Heart right ventricle (tissue), 16 donors: ENCODE data around the gene BABAM2. TPM values are rescaled to one million over a fixed set of nuclear protein-coding genes. Genes with fewer than 3 reads are reported as not detected.
A peak's percentile ranks its signal among the peaks of the same experiment; 100 is the strongest.

ENCODE experiments used
- ATAC-seq, 8 donors: fragments of 200-7000 bp; cut with Tn5 transposase; one replicate each; pipeline ENCODE4 v1.9.1; 2020; ENCODE audit warnings: mild to moderate bottlenecking in 8 of 8, moderate library complexity in 8 of 8, moderate number of reproducible peaks in 1 of 8
- DNase-seq, 2 donors: peaks; one replicate each; pipeline ENCODE4 v3.0.0-alpha.2; 2020
- H3K27ac ChIP-seq, 10 donors: fragments of 200-600 bp; sonication (generic) in 2 of 10; one replicate each; pipeline versions ENCODE4 v1.5.0 to v1.8.0; 2020 to 2022; ENCODE audit warnings: mild to moderate bottlenecking in 3 of 10
- H3K27me3 ChIP-seq, 7 donors: fragments of 200-600 bp; one replicate each; pipeline ENCODE4 v1.8.0; 2021 to 2022; ENCODE audit warnings: mild to moderate bottlenecking in 2 of 7
- H3K36me3 ChIP-seq, 9 donors: fragments of 200-600 bp; sonication (generic) in 1 of 9; one replicate each; pipeline versions ENCODE4 v1.5.0 to v1.8.0; 2020 to 2022; ENCODE audit warnings: mild to moderate bottlenecking in 2 of 9
- H3K4me1 ChIP-seq, 9 donors: fragments of 200-600 bp; sonication (generic) in 1 of 9; one replicate each; pipeline versions ENCODE4 v1.5.0 to v1.8.0; 2020 to 2022; ENCODE audit warnings: mild to moderate bottlenecking in 4 of 9
- H3K4me3 ChIP-seq, 10 donors: fragments of 200-600 bp; sonication (generic) in 2 of 10; one replicate each; pipeline versions ENCODE4 v1.5.0 to v1.8.0; 2020 to 2022; ENCODE audit warnings: mild to moderate bottlenecking in 7 of 10, moderate library complexity in 2 of 10
- H3K9me3 ChIP-seq, 11 donors: fragments of 200-600 bp in 10 of 11; sonication (generic) in 2 of 11; one replicate each; pipeline versions ENCODE4 v1.5.0 to v1.8.0; 2013 to 2022; ENCODE audit warnings: mild to moderate bottlenecking in 2 of 11, control low read depth in 1 of 11, moderate library complexity in 1 of 11
- CTCF ChIP-seq, 9 donors: fragments of 200-600 bp; sonication (generic) in 2 of 9; IDR thresholded peaks; one replicate each; pipeline versions ENCODE4 v1.5.0 to v1.8.0; 2021 to 2022; ENCODE audit warnings: antibody characterized with exemption in 9 of 9, mild to moderate bottlenecking in 5 of 9, moderate library complexity in 1 of 9
- WGBS, 2 donors: extraction: QIAGEN DNeasy Blood & Tissue Kit; methylation state at CpG; one replicate each; pipeline ENCODE4 v1.1.7; 2013; ENCODE audit warnings: inconsistent platforms in 1 of 2; 5-methylcytosine and 5-hydroxymethylcytosine counted together
- intact Hi-C, 10 donors: fragments of 100-400 bp; cut with DNase I; formaldehyde crosslinking; loops; one replicate each; pipeline versions ENCODE4 v1.11.1 to v1.14.2; 2022
- polyA plus RNA-seq, 2 donors: library from polyadenylated mRNA; stranded (reverse); fragments of 200-250 nt; gene quantifications; one replicate each; pipeline ENCODE4 v1.2.3, GENCODE V29; 2013
- total RNA-seq, 10 donors: library from RNA; stranded (reverse); fragmentation: NEBNext Ultra II Directional in 3 of 10; extraction: Animal tissue kit (Norgen Biotek cat#: 25700) in 3 of 10; gene quantifications; one replicate each; pipeline versions ENCODE4 v1.2.1 to v1.2.4, GENCODE V29; 2021 to 2023
- donor health status: Arrhythmogenic right ventricular cardiomyopathy.
- donor health status: ischemic (EF 13 %, LVEDD 7.1; RV severe dilation, severe dysfunction).
- donor health status: healthy with polysubstance abuse.
- donor health status: DM: no; HTN: yes; CAD: no.
- donor health status: DM: no; HTN: no; CAD: no.
- donor health status: ischemic (EF 25% LVEDD 6.9; RV normal size, moderate dysfunction).
- donor health status: ischemic (EF 25% LVEDD 5.7; RV mildly dilated, moderate dysfunction).
- donor health status: healthy.
- donor health status: DM: yes; HTN: yes; CAD: no.
- donor health status: Ischemic cardiomyopathy.
- donor health status: ischemic (EF 35%, LVEDD 5.7; RV mildly dilated, moderate dysfunction).
- donor health status: nonischemic (EF 11% LVEDD 7.7; RV severe dilation, severe dysfunction).
- donor health status: DM: yes; HTN: yes; CAD: no.
- donor health status: PGD.
- donor health status: ischemic (EF 29% LVEDD 5.4; RV normal size, mild dysfunction).
- donor health status: nonischemic (EF 23%, LVEDD 6.1; RV moderate dilation, normal function).

BABAM2 gene
- total and polyA plus RNA-seq, 12 donors: 13.3 to 83.4 (median 65.9) TPM

DNA sequence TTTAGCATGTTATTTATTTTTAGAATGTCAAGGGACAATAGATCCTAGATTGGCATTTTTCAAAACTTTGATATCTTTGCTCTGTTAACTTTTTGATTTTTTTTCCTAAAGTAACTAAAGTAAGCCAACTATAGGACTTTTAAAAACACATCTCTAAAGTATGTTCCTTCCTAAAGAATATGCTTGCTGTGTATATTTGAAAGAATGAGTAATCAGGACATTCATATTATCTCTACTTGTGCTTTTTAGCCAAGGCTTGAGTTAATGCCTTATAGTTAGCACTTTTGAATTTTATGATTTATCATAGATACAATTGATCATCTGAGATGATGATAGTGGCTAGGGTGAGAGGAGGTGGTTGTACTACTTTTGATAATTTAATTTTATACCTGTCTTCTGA, 93.6 kb downstream of the BABAM2 start:
- no peak for ATAC-seq
- intact Hi-C loops: loop anchor here in 1 of 10 donors (5.0 kb wide), 1 partner anchor 1283 kb away; no protein-coding TSS in a partner anchor
- peaks cover 0 to 17% (median 3%) of the 10 kb centered on the region in 9 donors for H3K4me1 ChIP-seq
- no peak overlapping the region for H3K4me3 ChIP-seq
- H3K36me3 ChIP-seq: no peaks in the 10 kb centered on the region
- H3K27me3 ChIP-seq: no peaks in the 10 kb centered on the region
- no peak for DNase-seq
- H3K9me3 ChIP-seq: peaks cover 0 to 8% (median 0%) of the 10 kb centered on the region in 11 donors
- H3K27ac ChIP-seq: no peak overlapping the region
- TF ChIP-seq CTCF (IDR thresholded peaks at IDR 0.05): no peak

- H3K27ac ChIP-seq: peak overlapping the region in 2 of 10 donors; percentile 6 to 39
- no peaks in the 10 kb centered on the region for H3K36me3 ChIP-seq
- DNase-seq (no peak), ATAC-seq (no peak)
- TF ChIP-seq CTCF (IDR thresholded peaks at IDR 0.05): no peak
- peaks cover 0 to 4% (median 0%) of the 10 kb centered on the region in 11 donors for H3K9me3 ChIP-seq
- H3K27me3 ChIP-seq: no peaks in the 10 kb centered on the region
- H3K4me1 ChIP-seq: peaks cover 0 to 42% (median 9%) of the 10 kb centered on the region in 9 donors
- intact Hi-C loops: no loop called here
- WGBS, 2 donors: 47 to 49% methylated on average over 3 of the region's 3 CpGs
- peak overlapping the region in 1 of 10 donors; percentile 1 for H3K4me3 ChIP-seq
Observed at GRCh38 chr2:27988306-27988705, 97.8 kb downstream of the BABAM2 start.

DNA sequence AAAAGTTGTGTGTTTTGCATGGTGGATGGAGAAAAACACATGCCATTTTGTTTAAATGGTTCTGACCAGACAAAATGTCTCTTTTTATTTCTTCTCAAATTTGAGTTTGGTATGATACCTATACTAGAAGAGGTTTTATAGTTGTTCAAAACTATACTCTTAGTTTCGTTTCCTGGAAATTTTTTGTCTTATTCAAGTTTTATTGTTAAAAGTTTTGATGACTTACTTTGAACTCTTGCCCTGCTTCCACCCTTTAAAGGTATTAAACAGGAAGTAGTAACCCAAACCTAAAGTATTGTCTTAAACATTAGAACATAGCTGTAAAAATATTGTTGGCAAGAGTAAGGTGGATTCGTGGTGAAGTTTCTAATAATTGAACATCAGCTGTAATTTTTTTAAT, 98.2 kb downstream of the BABAM2 start:
- 68 to 76% methylated on average over 2 of the region's 2 CpGs for WGBS, 2 donors
- intact Hi-C loops: no loop called here

DNA sequence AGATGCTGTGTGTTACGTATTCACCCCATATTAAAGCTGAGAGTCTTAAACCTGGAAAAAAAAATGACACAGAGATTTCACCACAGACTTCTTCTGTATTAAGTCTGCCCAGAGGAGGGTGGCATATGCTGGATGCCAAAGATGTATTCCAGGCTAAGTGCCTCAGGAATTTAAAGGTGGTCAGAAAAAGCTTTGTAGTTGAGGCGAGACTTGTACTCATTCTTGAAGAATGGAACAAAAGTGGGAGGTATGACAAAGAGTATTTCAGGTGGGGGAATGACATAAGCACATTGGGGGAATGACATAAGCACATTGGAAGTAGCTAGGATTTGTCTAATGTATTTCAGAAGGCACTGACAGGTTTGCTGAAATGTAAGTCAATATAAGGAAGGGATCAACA, 98.6 kb downstream of the BABAM2 start:
- 95 to 99% methylated on average over 2 of the region's 2 CpGs for WGBS, 2 donors
- intact Hi-C loops: no loop called here
- no peak for DNase-seq
- peaks cover 0 to 50% (median 16%) of the 10 kb centered on the region in 9 donors for H3K4me1 ChIP-seq
- H3K9me3 ChIP-seq: no peaks in the 10 kb centered on the region
- TF ChIP-seq CTCF (IDR thresholded peaks at IDR 0.05): no peak
- no peaks in the 10 kb centered on the region for H3K27me3 ChIP-seq
- no peak overlapping the region for H3K4me3 ChIP-seq
- peak overlapping the region in 1 of 10 donors; percentile 5 for H3K27ac ChIP-seq
- ATAC-seq: no peak
- no peaks in the 10 kb centered on the region for H3K36me3 ChIP-seq

More for the DNA sequence above, 98.2 kb downstream of the BABAM2 start:
- Histone ChIP-seq H3K9me3 (peaks cover 0 to under 1% (median 0%) of the 10 kb centered on the region in 11 donors), H3K27me3 (no peaks in the 10 kb centered on the region), H3K4me1 (peaks cover 0 to 46% (median 13%) of the 10 kb centered on the region in 9 donors), H3K4me3 (peak overlapping the region in 1 of 10 donors; percentile 1), H3K36me3 (no peaks in the 10 kb centered on the region), H3K27ac (peak overlapping the region in 2 of 10 donors; percentile 6 to 39)
- DNase-seq (no peak), ATAC-seq (no peak)
- no peak for TF ChIP-seq CTCF (IDR thresholded peaks at IDR 0.05)
